ENCODE measurements around the gene KLHDC1.
"Not testable (repeated sequence)": the region's sequence is repeated elsewhere in the genome, so short reads cannot be mapped to it uniquely, and the experiment has no call there.

Gene KLHDC1

DNA sequence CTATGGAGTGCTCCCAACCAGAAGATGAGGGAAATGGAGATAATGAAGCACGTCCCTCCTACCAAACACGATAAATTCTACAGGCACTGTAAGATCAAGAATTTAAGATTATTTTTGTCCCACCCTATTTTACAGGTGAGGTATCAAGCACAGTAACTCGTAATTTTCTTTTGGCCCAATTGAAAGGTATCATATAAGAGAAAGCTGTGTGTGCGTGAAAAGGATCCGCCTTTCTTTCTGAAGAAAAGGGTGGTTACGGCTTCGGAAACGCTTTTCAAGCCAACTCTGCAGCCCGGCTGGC is 74.3 kb downstream of the KLHDC1 start:
- Histone ChIP-seq H3K4me1 (ENCODE audit: control insufficient read depth, insufficient read depth, low read length) (peaks cover 2% of the 10 kb centered on the region; the same call in 1 of the 2 replicates), H3K4me3 (ENCODE audit: low read length) (peak overlapping the region; percentile 52), H3K36me3 (ENCODE audit: control insufficient read depth, insufficient read depth, low read length) (no peaks in the 10 kb centered on the region), H3K27ac (ENCODE audit: low read length) (no peak overlapping the region), H3K9me3 (ENCODE audit: control insufficient read depth, insufficient read depth, low read length) (no peaks in the 10 kb centered on the region), H3K27me3 (ENCODE audit: control insufficient read depth, insufficient read depth, low read length) (no peaks in the 10 kb centered on the region)
- WGBS (ENCODE audit: insufficient coverage, insufficient read length) = no CpG with 5 or more reads among the region's 9 CpGs
- DNase-seq (ENCODE audit: low read depth, low spot score) = no peak

DNA sequence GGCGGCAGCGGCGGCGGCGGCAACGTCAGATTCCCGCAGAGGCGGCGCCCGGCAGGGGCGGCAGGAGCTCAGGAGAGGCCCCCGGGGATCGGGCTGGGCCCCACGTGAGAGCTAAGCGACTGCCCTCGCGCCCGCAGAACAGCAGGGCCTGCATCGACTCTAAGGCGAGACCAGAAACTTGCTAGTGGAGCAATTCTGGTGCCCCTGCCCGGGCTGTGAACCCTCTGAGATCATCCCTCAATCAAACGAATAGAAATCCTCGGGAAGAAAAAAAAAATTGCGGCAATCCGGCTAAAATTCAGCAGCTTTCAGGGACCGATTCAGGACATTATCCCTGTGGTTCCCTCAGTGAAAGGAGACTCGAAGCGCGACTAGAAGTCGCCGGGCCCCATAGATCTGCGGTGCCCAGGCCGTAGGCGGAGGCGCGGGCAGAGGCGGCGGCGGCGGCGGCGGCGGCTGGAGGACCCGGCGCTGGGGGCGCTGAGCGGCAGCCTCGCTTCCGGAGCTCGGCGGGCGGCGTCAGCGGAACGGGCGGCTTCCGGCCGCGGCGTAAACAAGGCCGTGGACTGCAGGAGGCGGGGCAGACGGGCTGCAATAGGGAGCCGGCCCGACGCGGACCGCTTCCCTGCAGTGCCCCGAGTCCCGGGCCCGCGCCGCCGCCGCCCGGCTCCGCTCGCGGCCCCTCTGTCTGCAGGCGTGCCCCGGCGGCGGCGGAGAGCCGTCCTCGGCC is 74.8 kb downstream of the KLHDC1 start, which contains the start of gene KLHDC2:
Gene KLHDC2, plus strand, starts transcription at position 583 of the 730 bp plus-strand sequence. CDS start 316 bp downstream, outside the sequence.
- no peak for DNase-seq (ENCODE audit: low read depth, low spot score)
- peak within 1 kb of the TSS; percentile 52 for H3K4me3 ChIP-seq (ENCODE audit: low read length)
- no peaks in the 10 kb centered on the region for H3K27me3 ChIP-seq (ENCODE audit: control insufficient read depth, insufficient read depth, low read length)
- no peaks in the 10 kb centered on the region for H3K9me3 ChIP-seq (ENCODE audit: control insufficient read depth, insufficient read depth, low read length)
- no peak within 1 kb of the TSS for H3K27ac ChIP-seq (ENCODE audit: low read length)
- no CpG with 5 or more reads among the region's 86 CpGs for WGBS (ENCODE audit: insufficient coverage, insufficient read length)
- H3K36me3 ChIP-seq (ENCODE audit: control insufficient read depth, insufficient read depth, low read length) = no peaks in the 10 kb centered on the region
- peaks cover 2% of the 10 kb centered on the region; the same call in 1 of the 2 replicates for H3K4me1 ChIP-seq (ENCODE audit: control insufficient read depth, insufficient read depth, low read length)

DNA sequence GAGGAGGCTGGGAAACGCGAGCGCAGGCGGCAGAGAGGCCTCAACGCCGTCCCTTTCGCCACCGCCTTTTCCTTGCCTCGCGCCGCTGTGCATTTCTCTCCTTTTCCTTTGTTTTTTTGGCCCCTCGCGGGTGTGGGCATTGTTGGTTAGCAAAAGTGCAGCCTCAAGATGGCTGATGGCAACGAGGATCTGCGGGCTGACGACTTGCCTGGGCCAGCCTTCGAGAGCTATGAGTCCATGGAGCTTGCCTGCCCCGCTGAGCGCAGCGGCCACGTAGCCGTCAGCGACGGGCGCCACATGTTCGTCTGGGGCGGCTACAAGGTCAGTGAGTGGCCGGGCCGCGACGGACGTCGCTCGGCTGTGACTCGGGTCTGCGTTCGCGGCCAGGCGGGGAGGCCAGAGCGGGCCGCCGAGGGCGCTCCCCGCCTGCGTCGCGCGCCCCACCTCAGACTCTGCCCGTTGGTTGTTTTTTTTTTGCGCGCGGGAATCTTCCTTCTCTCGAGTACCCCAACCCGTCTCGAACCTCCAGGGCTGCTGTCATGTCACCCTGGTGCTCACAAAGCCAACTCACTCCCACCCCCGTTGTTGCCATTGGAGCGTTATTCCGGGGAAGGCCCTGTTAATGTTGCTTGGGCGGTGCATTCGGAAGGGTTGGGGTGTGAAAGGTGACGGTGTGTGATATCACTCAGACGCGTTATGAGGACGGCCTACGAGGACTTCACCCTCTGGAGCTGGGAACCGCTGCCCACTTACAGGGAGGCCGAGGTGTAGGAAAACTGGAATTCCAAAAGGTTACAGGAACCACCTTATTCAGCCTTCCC is 75.6 kb downstream of the KLHDC1 start:
- DNase-seq (ENCODE audit: low read depth, low spot score) = no peak

DNA sequence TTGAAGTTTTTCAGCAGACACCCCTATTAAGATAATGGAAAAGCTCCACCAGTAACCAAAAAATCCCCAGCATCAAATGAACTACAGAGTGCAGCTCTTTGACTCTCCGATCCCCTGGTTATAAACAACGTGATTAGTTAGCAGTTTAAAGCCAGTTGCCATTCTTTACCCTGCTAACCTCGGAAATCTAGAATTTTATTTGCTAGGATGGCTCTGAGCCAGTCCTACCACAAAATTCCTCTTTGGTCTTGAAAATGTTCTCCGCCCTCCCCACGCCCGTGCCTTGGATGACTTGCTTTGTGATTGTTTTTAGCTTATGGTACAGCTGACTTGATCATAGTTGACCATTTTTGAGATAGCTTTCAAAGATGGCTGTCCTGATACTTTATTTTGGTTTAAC is 76.3 kb downstream of the KLHDC1 start:
- DNase-seq (ENCODE audit: low read depth, low spot score) = no peak
- Histone ChIP-seq H3K27ac (ENCODE audit: low read length) (no peak overlapping the region), H3K27me3 (ENCODE audit: control insufficient read depth, insufficient read depth, low read length) (no peaks in the 10 kb centered on the region), H3K9me3 (ENCODE audit: control insufficient read depth, insufficient read depth, low read length) (no peaks in the 10 kb centered on the region), H3K4me3 (ENCODE audit: low read length) (peak overlapping the region; percentile 52; the same call in 1 of the 2 replicates), H3K4me1 (ENCODE audit: control insufficient read depth, insufficient read depth, low read length) (peaks cover 2% of the 10 kb centered on the region; the same call in 1 of the 2 replicates), H3K36me3 (ENCODE audit: control insufficient read depth, insufficient read depth, low read length) (no peaks in the 10 kb centered on the region)
- no CpG with 5 or more reads among the region's 6 CpGs for WGBS (ENCODE audit: insufficient coverage, insufficient read length)

More for the DNA sequence above, 75.6 kb downstream of the KLHDC1 start:
- Histone ChIP-seq H3K27ac (ENCODE audit: low read length) (no peak overlapping the region), H3K27me3 (ENCODE audit: control insufficient read depth, insufficient read depth, low read length) (no peaks in the 10 kb centered on the region), H3K4me3 (ENCODE audit: low read length) (peak overlapping the region; percentile 52), H3K9me3 (ENCODE audit: control insufficient read depth, insufficient read depth, low read length) (no peaks in the 10 kb centered on the region), H3K4me1 (ENCODE audit: control insufficient read depth, insufficient read depth, low read length) (peaks cover 2% of the 10 kb centered on the region; the same call in 1 of the 2 replicates), H3K36me3 (ENCODE audit: control insufficient read depth, insufficient read depth, low read length) (no peaks in the 10 kb centered on the region)
- WGBS (ENCODE audit: insufficient coverage, insufficient read length) = no CpG with 5 or more reads among the region's 67 CpGs

DNA sequence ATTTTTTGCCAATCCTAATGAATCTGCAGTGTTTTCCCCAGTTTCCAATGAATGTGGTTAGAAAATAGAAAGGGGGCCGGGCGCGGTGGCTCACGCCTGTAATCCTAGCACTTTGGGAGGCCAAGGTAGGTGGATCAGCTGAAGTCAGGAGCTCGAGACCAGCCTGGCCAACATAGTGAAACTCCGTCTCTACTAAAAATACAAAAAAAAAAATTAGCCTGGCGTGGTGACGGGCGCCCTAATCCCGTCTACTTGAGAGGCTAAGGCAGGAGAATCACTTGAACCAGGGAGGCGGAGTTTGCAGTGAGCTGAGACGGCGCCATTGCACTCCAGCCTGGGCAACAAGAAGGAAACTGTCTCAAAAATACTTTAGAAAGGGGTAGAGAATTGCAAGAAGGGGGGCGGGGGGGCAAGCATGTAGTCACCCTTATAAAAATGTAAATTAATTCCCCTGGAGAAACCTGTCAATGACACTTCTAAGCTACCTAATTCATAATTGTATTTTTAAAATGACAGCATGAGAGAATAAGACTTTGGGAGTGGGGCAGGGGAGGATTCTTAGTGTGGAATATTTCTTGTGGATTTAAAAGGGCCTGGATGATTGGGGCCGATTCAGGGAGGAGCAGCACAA is 76.8 kb downstream of the KLHDC1 start:
- Histone ChIP-seq H3K4me1 (ENCODE audit: control insufficient read depth, insufficient read depth, low read length) (peaks cover 2% of the 10 kb centered on the region; the same call in 1 of the 2 replicates), H3K4me3 (ENCODE audit: low read length) (no peak overlapping the region), H3K9me3 (ENCODE audit: control insufficient read depth, insufficient read depth, low read length) (no peaks in the 10 kb centered on the region), H3K27ac (ENCODE audit: low read length) (no peak overlapping the region), H3K27me3 (ENCODE audit: control insufficient read depth, insufficient read depth, low read length) (no peaks in the 10 kb centered on the region), H3K36me3 (ENCODE audit: control insufficient read depth, insufficient read depth, low read length) (no peaks in the 10 kb centered on the region)
- no peak for DNase-seq (ENCODE audit: low read depth, low spot score)
- no CpG with 5 or more reads among the region's 15 CpGs for WGBS (ENCODE audit: insufficient coverage, insufficient read length)

DNA sequence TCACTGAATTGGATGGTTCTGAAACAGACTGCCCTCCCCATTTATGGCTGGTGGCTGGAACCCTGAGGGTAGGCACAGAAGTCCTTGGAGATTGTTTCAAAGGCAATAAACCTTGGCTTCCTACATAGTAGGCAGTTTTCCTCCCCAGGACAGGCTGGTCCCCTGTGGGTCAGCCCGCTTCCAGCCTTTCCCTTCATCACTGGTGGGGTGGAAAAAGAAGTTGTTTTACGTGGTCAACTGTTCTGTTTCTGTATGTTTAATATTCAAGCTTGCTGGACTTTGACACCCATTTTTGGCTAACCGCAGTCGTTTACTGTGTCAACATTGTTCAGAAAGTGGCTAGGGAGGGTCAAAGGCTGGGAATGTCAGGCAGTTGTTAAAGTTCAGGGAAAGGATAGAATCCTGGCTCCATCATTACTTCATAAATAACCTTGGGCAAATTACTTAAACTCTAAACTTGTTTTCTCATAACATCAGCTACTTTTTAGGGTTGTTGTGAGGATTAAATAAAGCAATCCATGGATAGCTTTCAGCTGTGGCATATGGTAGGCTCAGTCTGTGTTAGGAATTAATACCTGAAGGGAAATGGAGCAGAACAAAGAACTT is 77.4 kb downstream of the KLHDC1 start:
- Histone ChIP-seq H3K27me3 (ENCODE audit: control insufficient read depth, insufficient read depth, low read length) (no peaks in the 10 kb centered on the region), H3K36me3 (ENCODE audit: control insufficient read depth, insufficient read depth, low read length) (no peaks in the 10 kb centered on the region), H3K4me3 (ENCODE audit: low read length) (no peak overlapping the region), H3K27ac (ENCODE audit: low read length) (no peak overlapping the region), H3K4me1 (ENCODE audit: control insufficient read depth, insufficient read depth, low read length) (peaks cover 2% of the 10 kb centered on the region; the same call in 1 of the 2 replicates), H3K9me3 (ENCODE audit: control insufficient read depth, insufficient read depth, low read length) (no peaks in the 10 kb centered on the region)
- DNase-seq (ENCODE audit: low read depth, low spot score) = no peak
- no CpG with 5 or more reads among the region's 4 CpGs for WGBS (ENCODE audit: insufficient coverage, insufficient read length)

DNA sequence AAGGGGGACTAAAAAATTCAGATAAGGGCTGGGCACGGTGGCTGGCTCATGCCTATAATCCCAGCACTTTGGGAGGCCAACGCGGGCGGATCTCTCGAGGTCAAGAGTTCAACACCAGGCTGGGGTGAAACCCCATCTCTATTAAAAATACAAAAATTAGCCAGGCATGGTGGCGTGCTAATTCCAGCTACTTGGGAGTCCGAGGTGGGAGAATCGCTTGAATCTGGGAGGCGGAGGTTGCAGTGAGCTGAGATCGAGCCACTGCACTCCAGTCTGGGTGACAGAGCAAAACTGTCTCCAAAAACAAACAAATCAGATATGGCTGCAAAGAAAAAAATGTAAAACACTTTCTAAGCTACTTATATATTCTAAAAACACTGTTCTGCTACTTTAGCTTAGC is 78.8 kb downstream of the KLHDC1 start:
- not testable (repeated sequence) for H3K4me3 ChIP-seq (ENCODE audit: low read length); H3K9me3 ChIP-seq (ENCODE audit: control insufficient read depth, insufficient read depth, low read length); H3K4me1 ChIP-seq (ENCODE audit: control insufficient read depth, insufficient read depth, low read length); H3K27ac ChIP-seq (ENCODE audit: low read length); DNase-seq (ENCODE audit: low read depth, low spot score); H3K27me3 ChIP-seq (ENCODE audit: control insufficient read depth, insufficient read depth, low read length); H3K36me3 ChIP-seq (ENCODE audit: control insufficient read depth, insufficient read depth, low read length)
- no CpG with 5 or more reads among the region's 10 CpGs for WGBS (ENCODE audit: insufficient coverage, insufficient read length)

DNA sequence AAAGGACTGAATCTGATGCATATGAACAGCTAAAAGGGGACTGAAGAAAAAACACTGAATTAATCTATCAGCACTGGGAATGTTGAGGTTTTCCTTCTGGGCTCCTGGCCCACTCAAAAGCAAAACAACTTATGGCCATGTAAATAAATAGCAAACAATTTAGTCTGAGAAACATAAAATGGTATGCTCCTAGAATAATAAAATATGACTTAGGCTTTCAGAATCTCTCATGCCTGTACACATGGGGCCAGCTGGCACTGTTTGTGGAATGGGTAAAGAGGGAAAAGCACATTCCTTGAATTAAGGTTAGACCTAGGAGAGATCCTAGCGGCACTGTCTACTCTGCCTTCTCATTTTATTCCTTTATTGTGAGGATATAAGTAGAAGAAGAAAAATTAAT is 81.2 kb downstream of the KLHDC1 start:
- Histone ChIP-seq H3K36me3 (ENCODE audit: control insufficient read depth, insufficient read depth, low read length) (no peaks in the 10 kb centered on the region), H3K27me3 (ENCODE audit: control insufficient read depth, insufficient read depth, low read length) (no peaks in the 10 kb centered on the region), H3K4me1 (ENCODE audit: control insufficient read depth, insufficient read depth, low read length) (no peaks in the 10 kb centered on the region), H3K9me3 (ENCODE audit: control insufficient read depth, insufficient read depth, low read length) (no peaks in the 10 kb centered on the region), H3K4me3 (ENCODE audit: low read length) (no peak overlapping the region), H3K27ac (ENCODE audit: low read length) (no peak overlapping the region)
- WGBS (ENCODE audit: insufficient coverage, insufficient read length) = no CpG with 5 or more reads among the region's 1 CpG
- no peak for DNase-seq (ENCODE audit: low read depth, low spot score)

DNA sequence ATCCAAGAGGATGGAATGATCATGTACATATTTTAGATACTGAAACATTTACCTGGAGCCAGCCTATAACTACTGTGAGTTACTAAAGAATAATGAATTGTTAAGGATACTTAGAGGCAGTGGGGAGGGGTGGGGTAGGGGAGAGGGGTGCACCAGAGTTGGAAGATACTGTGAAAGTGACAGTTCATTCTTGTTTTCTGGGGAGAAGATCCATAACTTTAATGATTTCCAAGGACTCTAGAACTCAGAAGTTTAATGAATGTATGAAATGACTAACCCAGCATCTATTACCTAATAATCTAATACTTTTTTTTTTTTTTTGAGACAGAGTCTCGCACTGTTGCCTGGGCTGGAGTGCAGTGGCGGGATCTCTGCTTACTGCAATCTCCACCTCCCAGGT is 85.5 kb downstream of the KLHDC1 start:
- no CpG with 5 or more reads among the region's 2 CpGs for WGBS (ENCODE audit: insufficient coverage, insufficient read length)
- peaks cover 5% of the 10 kb centered on the region; the same call in 1 of the 2 replicates for H3K36me3 ChIP-seq (ENCODE audit: control insufficient read depth, insufficient read depth, low read length)
- no peaks in the 10 kb centered on the region for H3K27me3 ChIP-seq (ENCODE audit: control insufficient read depth, insufficient read depth, low read length)
- DNase-seq (ENCODE audit: low read depth, low spot score) = no peak
- H3K9me3 ChIP-seq (ENCODE audit: control insufficient read depth, insufficient read depth, low read length) = no peaks in the 10 kb centered on the region
- H3K4me1 ChIP-seq (ENCODE audit: control insufficient read depth, insufficient read depth, low read length) = no peaks in the 10 kb centered on the region
- H3K27ac ChIP-seq (ENCODE audit: low read length) = no peak overlapping the region
- no peak overlapping the region for H3K4me3 ChIP-seq (ENCODE audit: low read length)

DNA sequence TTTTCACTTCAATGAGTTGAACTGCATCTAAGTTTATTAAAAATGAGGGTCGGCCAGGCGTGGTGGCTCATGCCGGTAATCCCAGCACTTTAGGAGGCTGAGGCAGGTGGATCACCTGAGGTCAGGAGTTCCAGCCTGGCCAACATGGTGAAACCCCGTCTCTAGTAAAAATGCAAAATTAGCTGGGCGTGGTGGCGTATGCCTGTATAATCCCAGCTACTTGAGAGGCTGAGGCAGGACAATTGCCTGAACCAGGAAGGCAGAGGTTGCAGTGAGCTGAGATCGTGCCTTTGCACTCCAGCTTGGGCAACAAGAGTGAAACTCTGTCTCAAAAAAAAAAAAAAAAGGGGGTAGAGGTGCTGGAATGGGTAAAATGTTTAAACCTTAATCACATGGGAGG is 88.1 kb downstream of the KLHDC1 start:
- not testable (repeated sequence) for H3K27me3 ChIP-seq (ENCODE audit: control insufficient read depth, insufficient read depth, low read length); H3K4me1 ChIP-seq (ENCODE audit: control insufficient read depth, insufficient read depth, low read length); DNase-seq (ENCODE audit: low read depth, low spot score); H3K27ac ChIP-seq (ENCODE audit: low read length); H3K4me3 ChIP-seq (ENCODE audit: low read length); H3K36me3 ChIP-seq (ENCODE audit: control insufficient read depth, insufficient read depth, low read length); H3K9me3 ChIP-seq (ENCODE audit: control insufficient read depth, insufficient read depth, low read length)
- WGBS (ENCODE audit: insufficient coverage, insufficient read length) = no CpG with 5 or more reads among the region's 7 CpGs
